Activated CD8-positive, alpha-beta T cell treated with anti-CD3 and anti-CD28 coated beads, Interleukin-2, amount 10 ng/mL, durations not matched to agents 7 days and 5 days (primary cell): ENCODE data around the gene DAG1. TPM values are rescaled to one million over a fixed set of nuclear protein-coding genes. Genes with fewer than 3 reads are reported as not detected.

Experiments used
- ATAC-seq: fragments of 150-1000 bp; cut with Tn5 transposase; one replicate; pipeline ENCODE4 v1.10.0; 2021; ENCODE audit warnings: moderate library complexity
- CTCF ChIA-PET: fragments of 350-600 bp; sonication (Branson Sonifier 250); formaldehyde crosslinking; loops from one replicate; lab custom pipeline; 2021; ENCODE audit warnings: antibody characterized with exemption; lab: Charles Lee
- POLR2A ChIA-PET: fragments of 350-600 bp; sonication (Branson Sonifier 250); formaldehyde crosslinking; loops from one replicate; lab custom pipeline; 2021; ENCODE audit warnings: antibody characterized with exemption; lab: Charles Lee
- DNase-seq: peaks from one replicate; pipeline ENCODE4 v3.0.0-alpha.2; 2020
- H3K27ac Mint-ChIP-seq: one replicate; pipeline ENCODE4 v1.8.0; 2021; ENCODE audit warnings: mild to moderate bottlenecking, mixed read lengths
- H3K27me3 Mint-ChIP-seq: one replicate; pipeline ENCODE4 v1.8.0; 2021; ENCODE audit warnings: low read depth, mixed read lengths
- H3K36me3 Mint-ChIP-seq: one replicate; pipeline ENCODE4 v1.8.0; 2021; ENCODE audit warnings: low read depth, mixed read lengths
- H3K4me1 Mint-ChIP-seq: one replicate; pipeline ENCODE4 v1.8.0; 2021; ENCODE audit warnings: low read depth, mixed read lengths
- H3K4me3 Mint-ChIP-seq: one replicate; pipeline ENCODE4 v1.8.0; 2021; ENCODE audit warnings: mild to moderate bottlenecking, mixed read lengths
- H3K9me3 Mint-ChIP-seq: one replicate; pipeline ENCODE4 v1.8.0; 2022; ENCODE audit warnings: mixed read lengths; ENCODE audit not compliant: insufficient read depth
- total RNA-seq, 2 experiments: library from RNA; stranded (reverse); gene quantifications; one replicate each; pipeline ENCODE4 v1.2.3, GENCODE V29; 2021

The DAG1 gene
- total RNA-seq, 2 experiments from 2014 or later, result 18.8 to 19.7 TPM

DNA sequence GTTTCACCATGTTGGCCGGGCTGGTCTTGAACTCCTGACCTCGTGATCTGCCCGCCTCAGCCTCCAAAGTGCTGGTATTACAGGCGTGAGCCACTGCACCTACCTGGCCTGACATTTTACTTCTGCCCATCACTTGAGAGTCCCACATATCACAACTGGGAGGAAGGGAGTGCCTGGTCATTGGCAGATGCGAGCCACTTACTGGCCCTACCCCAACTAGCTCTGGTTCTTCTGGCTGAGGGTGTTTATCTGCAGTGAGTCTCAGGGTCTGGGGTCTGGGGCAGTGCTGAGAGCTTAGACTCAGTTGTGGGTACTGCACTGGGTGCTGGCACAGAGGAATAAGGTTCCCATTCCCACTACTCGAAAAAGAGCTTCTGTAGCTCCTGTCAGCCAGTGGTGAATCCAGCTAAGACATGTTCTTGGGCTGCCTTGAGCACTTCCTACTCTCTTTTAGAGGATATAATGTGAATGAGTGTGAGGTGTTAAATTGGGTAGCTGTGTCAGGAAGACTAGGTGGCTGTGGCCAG is 30.2 kb downstream of the DAG1 start:
- DNase-seq, result no peak
- POLR2A ChIA-PET, result interaction anchor here (0.5 to 0.9 kb wide), 2 partner anchors 15 to 29 kb away, joined by 3 read pairs; no protein-coding TSS in a partner anchor
- ATAC-seq, result no peak
- Mint-ChIP-seq H3K9me3 (no peaks in the 10 kb centered on the region), H3K4me3 (no peak overlapping the region), H3K4me1 (peaks cover 20% of the 10 kb centered on the region), H3K27me3 (no peaks in the 10 kb centered on the region), H3K27ac (no peak overlapping the region), H3K36me3 (peaks cover 12% of the 10 kb centered on the region)
- CTCF ChIA-PET, result no interaction called here

DNA sequence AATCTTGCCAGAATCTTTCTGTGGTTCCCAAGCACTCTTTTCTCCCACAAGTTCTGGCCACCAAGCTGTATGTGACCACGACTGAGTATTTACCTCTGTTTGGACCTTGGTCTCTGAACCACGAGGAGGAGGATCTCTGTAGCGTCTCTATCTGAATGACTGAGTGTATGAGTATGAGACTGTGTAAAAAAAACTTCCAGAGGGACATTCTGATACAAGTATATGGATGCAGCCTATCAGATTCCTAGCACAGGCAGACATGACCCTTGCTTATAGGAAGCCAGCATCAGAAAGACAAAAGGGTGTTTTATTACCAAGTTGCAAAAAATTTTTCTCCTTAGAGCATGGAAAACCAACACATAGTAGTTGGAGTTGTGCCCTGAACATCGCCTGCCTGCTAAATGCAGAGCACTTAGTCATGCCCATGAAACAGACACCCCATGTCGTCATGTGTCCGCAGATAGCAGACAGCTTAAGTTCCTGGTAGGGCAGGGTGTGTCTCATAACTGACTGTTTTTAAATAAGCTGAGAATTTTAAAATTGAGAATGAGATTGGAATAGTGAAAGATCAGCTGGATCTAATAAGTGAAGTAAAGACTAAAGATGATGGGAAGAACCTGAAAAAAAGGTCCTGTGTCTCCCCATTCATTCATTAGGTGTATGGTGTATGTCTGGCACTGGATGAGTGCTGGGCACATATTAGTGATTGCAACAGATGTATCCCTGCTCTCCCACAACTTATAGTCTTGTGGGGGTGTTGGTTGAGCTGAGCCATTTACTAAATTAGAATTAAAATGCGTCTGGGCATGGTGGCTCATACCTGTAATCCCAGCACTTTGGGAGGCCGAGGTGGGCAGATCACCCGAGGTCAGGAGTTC is 30.9 kb downstream of the DAG1 start:
- H3K4me3 Mint-ChIP-seq, result no peak overlapping the region
- ATAC-seq, result no peak
- DNase-seq, result no peak
- no peaks in the 10 kb centered on the region for H3K27me3 Mint-ChIP-seq
- ChIA-PET CTCF (no interaction called here), POLR2A (interaction anchor here (0.5 to 0.9 kb wide), 2 partner anchors 16 to 30 kb away, joined by 3 read pairs; no protein-coding TSS in a partner anchor)
- H3K9me3 Mint-ChIP-seq, result no peaks in the 10 kb centered on the region
- peaks cover 12% of the 10 kb centered on the region for H3K36me3 Mint-ChIP-seq
- peaks cover 18% of the 10 kb centered on the region for H3K4me1 Mint-ChIP-seq
- no peak overlapping the region for H3K27ac Mint-ChIP-seq

- Mint-ChIP-seq H3K27me3 (no peaks in the 10 kb centered on the region), H3K4me3 (no peak overlapping the region), H3K4me1 (peaks cover 18% of the 10 kb centered on the region), H3K9me3 (no peaks in the 10 kb centered on the region), H3K36me3 (peaks cover 12% of the 10 kb centered on the region), H3K27ac (no peak overlapping the region)
- ChIA-PET POLR2A (no interaction called here), CTCF (no interaction called here)
- no peak for DNase-seq
- ATAC-seq, result no peak
Measured at GRCh38 chr3:49501842-49502241, 31.8 kb downstream of the DAG1 start.

GRCh38 chr3:49506906-49507305 is 36.8 kb downstream of the DAG1 start:
- H3K27ac Mint-ChIP-seq, result no peak overlapping the region
- no peaks in the 10 kb centered on the region for H3K27me3 Mint-ChIP-seq
- ATAC-seq (no peak), DNase-seq (no peak)
- H3K4me3 Mint-ChIP-seq, result no peak overlapping the region
- no peaks in the 10 kb centered on the region for H3K4me1 Mint-ChIP-seq
- POLR2A ChIA-PET, result no interaction called here
- no peaks in the 10 kb centered on the region for H3K9me3 Mint-ChIP-seq
- CTCF ChIA-PET, result no interaction called here
- peaks cover 17% of the 10 kb centered on the region for H3K36me3 Mint-ChIP-seq

- no peaks in the 10 kb centered on the region for H3K4me1 Mint-ChIP-seq
- ATAC-seq (no peak), DNase-seq (no peak)
- no peak overlapping the region for H3K27ac Mint-ChIP-seq
- no peaks in the 10 kb centered on the region for H3K27me3 Mint-ChIP-seq
- peaks cover 26% of the 10 kb centered on the region for H3K36me3 Mint-ChIP-seq
- ChIA-PET POLR2A (interaction anchor here (0.6 kb wide), 1 partner anchor 52 kb away, joined by 3 read pairs; no protein-coding TSS in a partner anchor), CTCF (no interaction called here)
- no peak overlapping the region for H3K4me3 Mint-ChIP-seq
- H3K9me3 Mint-ChIP-seq, result no peaks in the 10 kb centered on the region
Measured at GRCh38 chr3:49509028-49509561, 39.0 kb downstream of the DAG1 start.

DNA sequence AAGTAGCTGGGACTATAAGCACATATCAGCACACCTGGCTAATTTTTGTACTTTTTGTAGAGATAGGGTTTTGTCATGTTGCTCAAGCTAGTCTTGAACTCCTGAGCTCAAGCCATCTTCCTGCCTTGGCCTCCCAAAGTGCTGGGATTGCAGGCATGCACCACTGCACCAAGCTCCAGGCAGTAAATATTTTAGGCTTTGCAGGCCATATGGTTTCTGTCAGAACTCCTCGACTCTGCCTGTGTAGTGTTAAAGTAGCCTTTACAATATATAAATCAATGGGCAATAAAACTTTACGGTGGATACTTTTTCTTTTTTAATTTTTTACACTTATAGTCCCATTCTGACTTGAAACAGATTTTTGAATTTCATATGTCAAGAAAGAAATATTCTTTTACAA is 41.6 kb downstream of the DAG1 start:
- Mint-ChIP-seq H3K4me1 (no peaks in the 10 kb centered on the region), H3K36me3 (peaks cover 34% of the 10 kb centered on the region), H3K9me3 (no peaks in the 10 kb centered on the region), H3K27me3 (no peaks in the 10 kb centered on the region), H3K4me3 (no peak overlapping the region), H3K27ac (no peak overlapping the region)
- no peak for DNase-seq
- ATAC-seq, result no peak
- POLR2A ChIA-PET, result interaction anchor here (0.6 kb wide), 1 partner anchor 1382 kb away, joined by 3 read pairs; no protein-coding TSS in a partner anchor
- CTCF ChIA-PET, result interaction anchor here (0.6 kb wide), 1 partner anchor 28 kb away, joined by 3 read pairs; no protein-coding TSS in a partner anchor

DNA sequence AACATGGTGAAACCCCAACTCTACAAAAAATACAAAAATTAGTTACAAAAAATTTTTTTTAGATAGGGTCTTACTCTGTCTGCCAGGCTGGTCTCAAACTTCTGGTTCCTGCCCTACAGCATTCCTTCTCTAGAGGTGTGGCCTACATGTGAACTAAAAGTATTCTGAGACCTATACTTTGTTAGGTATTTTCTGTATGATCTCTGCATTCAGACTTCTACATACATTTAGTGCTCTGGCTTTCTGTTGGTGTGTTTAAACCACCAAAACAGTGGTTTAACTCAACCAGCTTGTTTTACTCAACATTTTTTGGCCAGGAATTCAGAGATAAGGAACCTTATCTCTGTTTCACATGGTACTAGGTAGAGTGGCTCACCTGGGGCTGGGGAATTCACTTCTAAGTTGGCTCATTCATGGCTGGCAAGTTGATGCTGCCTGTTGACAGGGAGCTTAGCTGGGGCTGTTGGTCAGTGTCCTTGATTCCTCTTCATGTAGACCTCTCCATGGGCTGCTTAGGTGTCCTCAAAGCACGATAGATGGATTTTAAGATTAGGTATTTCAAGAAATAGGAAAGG is 42.8 kb downstream of the DAG1 start:
- H3K4me1 Mint-ChIP-seq, result no peaks in the 10 kb centered on the region
- H3K27ac Mint-ChIP-seq, result no peak overlapping the region
- peaks cover 42% of the 10 kb centered on the region for H3K36me3 Mint-ChIP-seq

DNA sequence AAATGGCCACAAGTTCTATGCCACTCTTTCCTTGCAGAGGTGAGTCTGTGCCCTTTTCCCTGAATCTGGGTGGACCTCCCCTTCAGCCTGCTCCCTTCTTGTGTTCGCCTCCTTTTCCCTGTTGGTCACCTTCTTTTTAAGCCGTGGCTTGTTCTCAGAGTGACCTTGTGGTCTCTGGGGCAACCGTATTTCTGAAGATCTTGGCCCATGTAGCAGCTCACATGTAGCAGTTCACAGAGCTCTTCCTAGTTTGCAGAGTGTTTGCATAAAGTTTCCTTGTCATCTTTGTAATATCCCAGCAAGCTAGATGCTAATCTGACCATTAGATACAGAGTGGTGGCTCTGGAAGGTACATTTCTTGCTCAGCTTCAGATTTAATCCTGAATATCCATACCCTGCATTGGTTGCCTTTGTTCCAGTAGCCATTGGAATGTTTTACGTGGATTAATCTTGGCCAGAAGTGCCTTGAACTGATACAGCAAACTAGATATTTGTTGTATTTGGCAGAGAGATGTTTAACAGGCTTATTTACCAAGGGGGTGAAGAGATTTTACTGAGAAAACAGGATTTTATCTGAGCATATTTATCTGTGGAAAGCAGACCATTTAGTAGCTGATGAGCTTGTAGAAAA is 43.5 kb downstream of the DAG1 start:
- Mint-ChIP-seq H3K4me1 (no peaks in the 10 kb centered on the region), H3K36me3 (peaks cover 44% of the 10 kb centered on the region), H3K4me3 (no peak overlapping the region), H3K9me3 (no peaks in the 10 kb centered on the region), H3K27me3 (no peaks in the 10 kb centered on the region), H3K27ac (no peak overlapping the region)
- ATAC-seq (no peak), DNase-seq (no peak)
- ChIA-PET CTCF (interaction anchor here (0.8 kb wide), 1 partner anchor 26 kb away, joined by 4 read pairs; no protein-coding TSS in a partner anchor), POLR2A (interaction anchor here (0.6 kb wide), 2 partner anchors 12 to 175 kb away, joined by 3 to 4 read pairs; no protein-coding TSS in a partner anchor)

More for the DNA sequence above, 42.8 kb downstream of the DAG1 start:
- ChIA-PET CTCF (no interaction called here), POLR2A (interaction anchor here (0.6 kb wide), 2 partner anchors 78 to 174 kb away, joined by 4 to 5 read pairs; no protein-coding TSS in a partner anchor)
- DNase-seq (no peak), ATAC-seq (no peak)
- Mint-ChIP-seq H3K4me3 (no peak overlapping the region), H3K27me3 (no peaks in the 10 kb centered on the region), H3K9me3 (no peaks in the 10 kb centered on the region)

DNA sequence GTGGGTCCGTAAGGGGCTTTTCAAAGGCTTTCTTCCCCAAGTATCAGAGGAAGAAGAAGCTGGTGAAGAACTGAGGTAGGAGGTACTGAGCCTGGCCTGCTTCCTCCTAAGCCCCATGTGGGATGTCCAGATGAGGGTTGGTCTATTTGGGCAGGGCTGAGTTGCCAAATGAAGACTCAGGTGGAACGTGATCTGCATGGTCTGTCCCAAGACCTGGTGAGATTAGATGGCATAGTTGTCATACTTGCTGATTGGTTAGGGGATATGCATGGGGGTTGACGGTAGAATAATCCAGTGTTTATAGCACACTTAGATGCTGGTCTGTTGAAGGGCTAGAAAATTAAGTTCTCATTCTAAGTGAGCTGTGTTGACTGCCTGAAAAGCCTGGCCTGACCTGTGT is 47.9 kb downstream of the DAG1 start:
- ChIA-PET POLR2A (no interaction called here), CTCF (interaction anchor here (1.6 kb wide), 1 partner anchor 22 kb away, joined by 3 read pairs; no protein-coding TSS in a partner anchor)
- no peak overlapping the region for H3K4me3 Mint-ChIP-seq
- H3K4me1 Mint-ChIP-seq, result peaks cover 11% of the 10 kb centered on the region
- no peak for ATAC-seq
- H3K27ac Mint-ChIP-seq, result no peak overlapping the region
- no peaks in the 10 kb centered on the region for H3K27me3 Mint-ChIP-seq
- DNase-seq, result no peak
- peaks cover 30% of the 10 kb centered on the region for H3K36me3 Mint-ChIP-seq
- no peaks in the 10 kb centered on the region for H3K9me3 Mint-ChIP-seq

DNA sequence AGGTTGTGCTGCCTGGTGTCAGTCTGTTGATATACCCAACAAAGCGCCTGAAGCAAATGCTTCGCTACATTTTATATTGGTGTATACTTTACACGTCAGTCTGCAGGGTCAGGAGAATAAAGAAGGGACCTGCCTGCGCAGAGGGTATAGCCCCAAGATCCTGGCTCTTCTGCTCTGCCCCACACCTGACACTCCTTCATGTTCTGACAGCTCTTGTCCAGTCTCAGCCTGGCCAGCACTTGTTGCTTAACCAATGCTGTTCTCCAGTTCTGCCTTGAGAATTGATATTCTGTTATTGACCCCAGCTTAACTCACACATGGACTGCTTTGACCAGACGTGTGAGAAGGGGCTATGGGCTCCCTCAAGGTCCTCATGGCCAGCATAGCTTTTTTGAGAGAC is 48.4 kb downstream of the DAG1 start:
- H3K27me3 Mint-ChIP-seq, result no peaks in the 10 kb centered on the region
- peaks cover 28% of the 10 kb centered on the region for H3K36me3 Mint-ChIP-seq
- DNase-seq (no peak), ATAC-seq (no peak)
- ChIA-PET POLR2A (no interaction called here), CTCF (interaction anchor here (1.6 to 2.9 kb wide), 2 partner anchors 21 to 153 kb away, joined by 3 to 10 read pairs; no protein-coding TSS in a partner anchor)
- H3K9me3 Mint-ChIP-seq, result no peaks in the 10 kb centered on the region
- H3K27ac Mint-ChIP-seq, result no peak overlapping the region
- H3K4me3 Mint-ChIP-seq, result no peak overlapping the region
- peaks cover 11% of the 10 kb centered on the region for H3K4me1 Mint-ChIP-seq

- Mint-ChIP-seq H3K36me3 (peaks cover 22% of the 10 kb centered on the region), H3K4me3 (no peak overlapping the region), H3K27me3 (no peaks in the 10 kb centered on the region), H3K27ac (no peak overlapping the region), H3K4me1 (peaks cover 11% of the 10 kb centered on the region), H3K9me3 (no peaks in the 10 kb centered on the region)
- POLR2A ChIA-PET, result no interaction called here
- ATAC-seq (no peak), DNase-seq (no peak)
- CTCF ChIA-PET, result interaction anchor here (1.6 to 2.9 kb wide), 2 partner anchors 21 to 152 kb away, joined by 3 to 10 read pairs; no protein-coding TSS in a partner anchor
Measured at GRCh38 chr3:49519296-49519695, 49.2 kb downstream of the DAG1 start.
